ENCODE results near the gene MDFIC.

MDFIC gene

GRCh38 chr7:115040057-115040456 lies 118.2 kb downstream of the MDFIC start:
- no peak for DNase-seq (ENCODE audit: low spot score)

GRCh38 chr7:115040495-115040894 lies 118.6 kb downstream of the MDFIC start:
- no peak for DNase-seq (ENCODE audit: low spot score)

GRCh38 chr7:115042596-115042995 lies 120.7 kb downstream of the MDFIC start:
- DNase-seq (ENCODE audit: low spot score) = no peak

GRCh38 chr7:115043605-115044004 lies 121.7 kb downstream of the MDFIC start:
- DNase-seq (ENCODE audit: low spot score) = no peak

GRCh38 chr7:115044224-115044623 lies 122.3 kb downstream of the MDFIC start:
- DNase-seq (ENCODE audit: low spot score) = no peak

DNA sequence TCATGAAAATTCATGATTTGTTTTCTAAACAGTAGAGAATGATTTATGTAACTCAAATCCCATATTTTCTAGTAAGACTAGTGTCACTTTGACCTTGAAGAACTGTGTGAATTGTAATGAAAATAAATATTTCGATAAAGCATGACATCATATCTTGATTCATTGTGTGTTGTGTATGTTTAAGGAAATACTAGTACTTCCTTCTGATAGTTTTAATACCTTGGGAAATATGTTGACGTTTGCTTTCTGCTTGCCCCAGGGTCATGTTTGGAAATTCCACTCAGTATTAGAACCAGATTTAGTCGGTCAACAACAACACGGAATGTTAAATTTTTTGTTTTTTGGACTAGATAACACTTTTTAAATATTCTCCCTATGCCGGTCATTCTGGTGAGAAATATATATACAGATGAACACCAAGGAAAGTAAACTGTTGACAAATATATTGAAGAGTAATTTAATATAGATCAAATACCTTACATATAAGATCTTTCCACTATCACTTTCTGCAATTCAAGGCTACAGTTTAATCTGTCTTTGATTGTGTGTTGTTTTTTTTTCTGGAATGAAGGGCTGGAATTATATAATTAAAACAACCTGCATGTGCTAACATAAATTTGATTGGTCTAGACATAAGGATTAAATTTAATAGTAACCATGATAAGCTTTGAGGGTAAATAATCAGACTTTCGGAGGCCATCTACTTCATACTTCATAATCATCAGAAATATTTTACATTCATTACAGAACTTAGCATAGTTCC lies 126.2 kb downstream of the MDFIC start:
- no peak for DNase-seq (ENCODE audit: low spot score)

- no peak for DNase-seq (ENCODE audit: low spot score)
These were observed 130.8 kb downstream of the MDFIC start for GRCh38 chr7:115052706-115053105.

- DNase-seq (ENCODE audit: low spot score) = no peak
These were observed 132.7 kb downstream of the MDFIC start for GRCh38 chr7:115054478-115055065.

DNA sequence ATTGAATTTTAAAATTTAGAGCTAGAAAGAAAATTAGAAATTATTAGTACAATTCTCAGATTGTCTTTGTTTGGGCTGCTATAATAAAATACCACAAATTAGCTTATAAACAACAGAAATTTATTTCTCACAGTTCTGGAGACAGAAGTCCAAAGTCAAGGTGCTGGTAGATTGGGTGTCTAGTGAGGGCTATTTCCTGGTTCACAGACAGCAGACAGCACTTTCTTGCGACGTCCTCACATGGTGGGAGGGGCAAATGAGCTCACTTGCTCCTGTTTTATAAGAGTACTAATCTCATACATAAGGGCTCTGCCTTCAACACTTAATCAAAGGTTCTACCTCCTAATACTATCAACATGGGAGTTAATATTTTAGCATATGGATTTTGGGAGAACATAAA lies 134.1 kb downstream of the MDFIC start:
- no peak for DNase-seq (ENCODE audit: low spot score)

- no peak for DNase-seq (ENCODE audit: low spot score)
These were observed 136.8 kb downstream of the MDFIC start for GRCh38 chr7:115058726-115059125.

GRCh38 chr7:115059321-115059720 lies 137.4 kb downstream of the MDFIC start:
- DNase-seq (ENCODE audit: low spot score) = no peak

DNA sequence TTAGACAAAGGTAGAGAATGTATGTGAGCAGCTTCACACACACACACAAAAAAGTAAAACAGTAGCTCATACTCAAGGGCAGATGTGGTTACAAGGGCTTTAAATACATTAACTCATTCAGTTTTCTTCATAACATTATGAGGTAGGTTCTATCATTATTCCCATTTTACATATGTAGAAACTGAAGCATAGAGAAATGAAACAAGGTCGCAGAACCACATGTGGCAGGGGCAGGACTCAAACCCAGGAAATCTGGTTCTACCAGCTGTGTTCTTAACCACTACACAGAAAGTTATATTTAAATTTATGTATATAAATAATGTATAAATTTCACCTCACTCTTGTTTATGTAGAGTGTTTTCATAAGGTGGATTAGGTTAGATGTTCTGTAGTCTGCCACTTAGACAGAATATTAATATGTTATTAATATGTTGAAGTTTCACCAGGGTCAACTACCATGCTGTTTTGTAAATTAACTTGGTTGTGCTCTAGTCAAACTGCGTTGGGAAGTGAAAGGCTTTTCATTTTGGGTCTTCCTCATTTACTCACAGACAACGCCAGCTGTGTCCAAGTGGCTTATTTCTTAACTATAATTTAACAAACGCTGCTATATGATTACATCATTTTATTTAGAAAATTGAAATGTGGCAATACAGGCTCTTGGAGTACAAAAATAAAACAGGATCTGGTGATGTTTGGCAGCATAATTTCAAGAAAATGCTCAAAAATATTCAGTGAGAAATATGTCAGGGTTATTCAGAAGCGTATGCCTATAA lies 138.4 kb downstream of the MDFIC start:
- DNase-seq (ENCODE audit: low spot score) = no peak

DNA sequence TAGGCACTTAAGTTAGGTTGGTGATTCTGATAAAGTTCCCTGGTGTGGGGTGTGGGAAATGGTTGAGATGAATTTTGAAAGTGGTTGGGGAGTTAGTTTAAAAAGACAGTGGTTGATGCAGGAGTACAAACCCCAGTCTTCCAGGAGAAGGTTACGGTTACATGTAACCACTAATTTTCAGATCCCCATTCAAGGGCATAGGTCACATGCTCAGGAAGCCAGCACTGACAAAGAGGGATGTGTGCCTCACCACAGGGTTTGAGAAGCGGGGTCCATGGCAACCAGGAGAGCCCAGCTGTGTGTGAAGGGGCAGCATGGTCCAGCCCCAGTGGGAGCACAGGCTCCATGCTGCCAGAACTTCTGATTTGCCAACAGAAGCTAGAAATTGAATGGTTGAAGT lies 144.2 kb downstream of the MDFIC start:
- no peak for DNase-seq (ENCODE audit: low spot score)

DNA sequence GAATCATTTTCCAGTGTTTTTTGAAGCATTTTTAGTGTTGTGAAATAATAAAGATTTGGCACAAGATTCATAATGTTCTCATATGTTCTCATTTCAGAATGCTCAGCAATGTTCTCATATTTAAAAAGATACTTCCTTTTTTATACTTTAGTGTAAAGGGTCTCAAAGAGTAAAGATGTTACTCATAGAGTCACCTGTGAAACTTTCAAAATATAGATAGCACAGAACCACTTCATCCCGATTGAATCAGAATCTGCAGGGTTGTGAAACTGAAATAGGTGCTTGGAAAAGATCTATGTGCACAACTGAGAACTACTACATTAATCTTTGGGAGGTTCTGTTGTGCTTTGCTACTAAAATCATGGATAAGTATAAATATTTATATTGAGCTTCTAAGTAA lies 144.7 kb downstream of the MDFIC start:
- DNase-seq (ENCODE audit: low spot score) = no peak

DNA sequence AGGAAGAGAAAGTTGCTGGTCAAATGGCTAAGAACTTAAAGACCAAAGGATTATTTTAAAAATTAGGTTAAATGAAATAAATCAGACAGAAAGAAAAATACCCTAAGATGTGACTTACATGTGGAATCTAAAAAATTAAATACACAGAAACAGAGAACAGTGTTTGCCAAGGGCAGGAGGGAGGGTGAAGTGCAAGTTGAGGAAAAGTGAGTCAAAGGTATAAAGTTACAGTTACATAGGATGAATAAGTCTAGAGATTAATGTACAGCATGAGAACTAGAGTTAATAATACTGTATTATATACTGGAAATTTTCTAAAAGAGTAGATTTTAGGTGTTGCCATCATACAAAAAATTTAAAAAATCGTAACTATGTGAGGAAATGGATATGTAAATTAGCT lies 146.3 kb downstream of the MDFIC start:
- DNase-seq (ENCODE audit: low spot score) = no peak
